Measurements from ENCODE around the gene HAL.
"Not testable (repeated sequence)": the region's sequence is repeated elsewhere in the genome, so short reads cannot be mapped to it uniquely, and the experiment has no call there.

Gene HAL

GRCh38 chr12:95974358-95974757 is 21.8 kb downstream of the HAL start:
- DNase-seq, result no peak

DNA sequence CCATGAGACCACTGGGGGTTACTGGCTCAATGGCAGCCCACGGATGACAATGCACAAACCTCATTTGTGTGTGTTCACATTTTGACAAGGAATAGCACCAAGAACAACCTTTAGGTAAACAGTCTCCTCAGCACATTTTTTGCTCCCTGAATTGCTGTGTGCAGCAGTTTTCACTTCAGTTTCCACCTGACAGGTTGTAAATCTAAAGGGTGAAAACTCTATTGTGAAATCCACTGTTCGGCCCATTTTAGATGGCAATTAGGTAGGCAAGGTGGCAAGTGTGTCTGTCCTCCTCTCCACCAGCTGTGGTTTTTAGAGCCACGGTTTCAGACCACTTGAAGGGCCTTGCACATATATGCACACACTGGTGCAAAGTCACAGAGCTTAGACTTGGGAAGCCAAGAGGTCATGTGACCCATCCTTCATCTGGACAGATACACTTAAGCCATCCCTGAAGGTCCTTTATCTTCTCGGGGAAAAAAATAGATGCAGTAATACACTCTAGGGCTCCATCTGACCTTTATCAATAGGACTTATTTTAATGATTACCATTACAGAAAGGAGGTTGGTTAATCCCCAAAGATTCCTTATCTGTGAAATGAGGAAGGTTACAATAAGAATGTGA is 23.2 kb downstream of the HAL start:
- no peak for DNase-seq

GRCh38 chr12:95970905-95971304 is 25.2 kb downstream of the HAL start:
- no peak for DNase-seq

DNA sequence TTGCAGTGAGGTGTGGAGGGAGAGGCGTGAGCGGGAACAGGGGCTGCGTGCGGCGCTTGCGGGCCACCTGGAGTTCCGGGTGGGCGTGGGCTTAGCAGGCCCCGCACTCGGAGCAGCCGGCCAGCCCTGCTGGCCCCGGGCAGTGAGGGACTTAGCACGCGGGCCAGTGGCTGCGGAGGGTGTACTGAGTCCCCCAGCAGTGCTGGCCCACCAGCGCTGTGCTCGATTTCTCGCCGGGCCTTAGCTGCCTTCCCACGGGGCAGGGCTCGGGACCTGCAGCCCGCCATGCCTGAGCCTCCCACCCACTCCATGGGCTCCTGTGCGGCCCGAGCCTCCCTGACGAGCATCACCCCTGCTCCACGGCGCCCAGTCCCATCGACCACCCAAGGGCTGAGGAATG is 27.0 kb downstream of the HAL start:
- not testable (repeated sequence) for DNase-seq

DNA sequence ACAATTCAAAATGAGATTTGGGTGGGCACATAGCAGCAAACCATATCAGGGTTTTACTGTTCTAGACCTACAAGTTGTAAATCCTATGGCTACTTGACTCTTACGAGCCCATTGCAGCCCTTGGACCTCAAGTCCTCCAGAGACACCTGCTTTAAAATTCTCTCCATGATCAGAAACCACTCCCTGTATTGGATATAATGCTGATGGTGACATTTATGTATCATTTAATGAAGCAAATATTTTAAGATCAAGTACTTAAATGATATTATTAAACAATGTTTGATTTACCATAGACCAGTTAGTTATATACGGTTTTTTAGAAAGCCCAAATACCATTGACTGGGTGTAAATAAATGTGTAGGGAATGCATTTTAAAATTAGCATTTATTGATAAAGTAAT is 28.8 kb downstream of the HAL start:
- no peak for DNase-seq

GRCh38 chr12:95966287-95966870 is 29.8 kb downstream of the HAL start:
- DNase-seq, result no peak

DNA sequence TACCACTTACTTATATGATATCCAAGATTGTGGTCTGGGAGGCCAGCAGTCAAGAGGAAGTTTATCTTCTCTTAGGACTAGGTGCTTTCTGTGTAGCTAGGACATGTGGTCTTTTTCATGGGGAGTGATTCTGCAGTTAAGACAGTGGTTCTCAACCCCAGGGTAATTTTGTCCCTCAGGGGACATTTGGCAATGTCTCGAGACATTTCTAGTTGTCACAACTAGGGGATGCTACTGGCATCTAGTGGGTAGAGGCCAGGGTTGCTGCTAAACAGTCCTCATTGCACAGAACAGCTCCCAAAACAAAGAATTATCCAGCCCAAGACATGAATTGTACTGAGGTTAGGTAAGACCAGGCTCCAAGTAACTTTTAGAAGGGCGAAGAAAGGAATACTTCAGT is 33.0 kb downstream of the HAL start:
- DNase-seq, result no peak

GRCh38 chr12:95962222-95962621 is 33.9 kb downstream of the HAL start:
- no peak for DNase-seq

- no peak for DNase-seq
These were observed 35.9 kb downstream of the HAL start for GRCh38 chr12:95960241-95960640.

DNA sequence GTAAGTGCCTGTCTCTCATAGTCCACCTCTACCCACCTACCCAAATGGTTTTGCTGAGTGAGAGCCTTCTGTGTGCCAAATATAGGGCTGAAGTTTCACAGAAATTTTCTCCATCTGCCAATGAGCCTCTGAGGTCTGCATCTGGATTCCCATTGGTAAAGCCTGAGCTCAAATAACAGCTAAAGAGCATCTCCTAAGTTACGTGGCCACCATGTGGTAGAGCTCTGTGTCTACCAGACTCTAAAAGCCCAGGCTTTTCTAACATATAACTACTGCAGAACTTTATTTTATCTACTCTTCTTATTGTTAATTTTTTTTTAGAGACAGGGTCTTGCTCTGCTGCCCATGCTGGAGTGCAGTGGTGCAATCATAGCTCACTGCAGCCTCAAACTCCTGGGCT is 37.0 kb downstream of the HAL start:
- DNase-seq, result no peak

DNA sequence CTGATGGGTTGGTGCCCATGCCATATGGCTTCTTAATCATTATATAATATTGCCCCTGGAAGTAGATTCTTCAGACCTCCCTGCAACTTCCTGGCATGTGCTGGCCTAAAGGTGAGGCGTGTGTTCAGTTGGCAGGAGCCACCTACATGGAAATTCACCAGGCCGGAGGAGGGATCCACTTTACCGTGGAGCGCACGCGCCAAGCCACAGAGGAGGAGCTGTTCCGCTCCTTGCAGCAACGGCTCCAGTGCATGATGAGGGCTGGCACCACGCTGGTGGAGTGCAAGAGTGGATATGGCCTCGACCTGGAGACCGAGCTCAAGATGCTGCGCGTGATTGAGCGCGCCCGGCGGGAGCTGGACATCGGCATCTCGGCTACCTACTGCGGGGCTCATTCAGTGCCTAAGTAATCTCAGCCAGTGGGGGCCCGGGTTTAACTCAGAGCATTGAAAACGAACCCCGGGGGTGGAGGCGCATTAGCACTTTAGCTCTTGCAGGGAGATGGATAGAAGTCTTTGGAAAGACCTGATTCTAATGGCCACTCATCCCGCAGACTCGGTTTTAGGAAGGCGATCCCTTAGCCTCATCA is 39.5 kb downstream of the HAL start:
- DNase-seq, result no peak

- DNase-seq, result no peak
These were observed 40.5 kb downstream of the HAL start for GRCh38 chr12:95955549-95956159.

DNA sequence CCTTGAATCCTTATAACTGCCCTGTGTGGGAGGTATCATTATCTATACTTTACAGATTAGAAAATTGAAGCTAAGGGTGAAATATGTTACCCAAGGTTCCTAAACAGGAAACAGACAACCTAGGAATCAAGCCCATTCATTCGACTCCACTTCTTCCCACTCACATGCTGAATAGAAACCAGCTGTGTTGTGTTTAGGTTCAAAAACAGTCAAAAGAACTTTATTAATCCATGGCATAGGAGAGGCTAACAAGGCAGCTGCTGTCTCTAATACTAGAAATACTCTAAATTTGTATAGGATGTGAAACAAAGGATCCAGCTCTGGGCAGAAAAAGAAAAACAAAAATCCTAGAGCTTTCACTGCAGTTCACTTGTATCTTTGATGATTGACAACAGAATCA is 43.1 kb downstream of the HAL start:
- no peak for DNase-seq

GRCh38 chr12:95951515-95951914 is 44.6 kb downstream of the HAL start:
- no peak for DNase-seq

GRCh38 chr12:95949477-95950206 is 46.5 kb downstream of the HAL start:
- DNase-seq, result no peak

DNA sequence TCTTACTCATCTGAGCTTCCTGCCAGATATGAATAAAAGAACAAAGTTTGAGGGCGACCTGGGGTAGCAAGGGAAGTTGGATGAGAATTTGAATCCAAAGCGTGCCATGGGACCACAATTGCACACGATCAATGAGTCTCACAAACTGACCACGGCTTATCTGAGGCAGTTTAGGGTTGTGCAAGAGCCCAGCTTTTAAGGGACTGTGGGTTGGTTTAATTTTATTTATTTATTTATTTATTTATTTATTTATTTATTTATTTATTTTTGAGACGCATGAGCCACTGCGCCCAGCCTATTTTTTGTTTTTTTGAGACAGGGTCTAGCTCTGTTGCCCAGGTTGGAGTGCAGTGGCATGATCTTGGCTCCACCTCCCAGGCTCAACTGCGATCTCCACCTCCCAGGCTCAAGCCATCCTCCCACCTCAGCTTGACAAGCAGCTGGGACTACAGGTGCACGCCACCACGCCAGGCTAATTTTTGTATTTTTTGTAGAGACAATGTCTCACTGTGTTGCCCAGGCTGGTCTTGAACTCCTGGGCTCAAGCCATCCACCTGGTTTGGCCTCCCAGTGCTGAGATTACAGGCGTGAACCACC is 51.9 kb downstream of the HAL start:
- DNase-seq, result no peak

- peak; percentile 1 to 60 for DNase-seq
These were observed 52.8 kb downstream of the HAL start, which contains the start of gene AMDHD1 for GRCh38 chr12:95943330-95943842. Gene AMDHD1 (plus strand): TSS chr12:95943331. CDS start chr12:95943399, 68 bp downstream.

DNA sequence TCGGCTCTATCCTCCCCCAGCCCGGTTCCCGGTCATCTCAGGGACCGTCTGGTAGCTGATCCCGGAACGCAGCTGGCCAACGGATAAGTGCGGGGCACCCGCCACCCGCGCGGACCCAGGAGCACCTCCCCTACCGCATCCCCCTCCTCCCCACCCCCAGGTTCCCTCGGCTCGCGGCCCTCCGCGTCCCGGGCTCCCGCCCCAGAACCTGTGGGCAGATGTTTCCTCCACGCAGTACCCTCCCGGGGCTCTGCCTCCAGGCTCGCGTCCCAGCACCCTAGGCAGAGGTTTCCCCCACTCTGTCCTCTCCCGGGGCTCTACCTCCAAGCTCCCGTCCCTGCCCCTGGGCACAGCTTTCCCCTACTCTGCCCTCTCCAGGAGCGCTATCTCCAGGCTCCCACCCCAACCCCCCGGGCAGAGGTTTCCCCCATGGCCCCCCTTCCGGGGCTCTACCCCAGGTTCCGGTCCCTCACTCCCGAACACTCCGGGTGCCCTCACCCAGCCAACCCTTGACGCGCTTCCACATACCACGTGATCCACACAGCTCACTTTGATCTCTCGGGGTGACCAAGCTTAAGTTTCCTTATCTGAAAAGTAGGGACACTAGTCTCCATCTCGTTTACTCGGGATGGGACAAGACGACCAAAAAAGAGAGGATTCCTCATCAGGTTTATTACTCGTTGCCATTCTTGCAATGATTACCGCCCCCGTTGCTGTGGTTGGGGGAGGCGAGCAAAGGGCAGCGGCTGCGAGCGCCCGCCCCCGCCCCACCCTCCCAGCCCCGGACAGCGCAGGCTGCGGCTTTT is 53.4 kb downstream of the HAL start, which contains the start of gene CCDC38:
Gene CCDC38, minus strand, starts transcription at position 91 of the 806 bp plus-strand sequence. CDS start 6,105 bp downstream, outside the sequence.
- DNase-seq, result peak; percentile 25 to 60

DNA sequence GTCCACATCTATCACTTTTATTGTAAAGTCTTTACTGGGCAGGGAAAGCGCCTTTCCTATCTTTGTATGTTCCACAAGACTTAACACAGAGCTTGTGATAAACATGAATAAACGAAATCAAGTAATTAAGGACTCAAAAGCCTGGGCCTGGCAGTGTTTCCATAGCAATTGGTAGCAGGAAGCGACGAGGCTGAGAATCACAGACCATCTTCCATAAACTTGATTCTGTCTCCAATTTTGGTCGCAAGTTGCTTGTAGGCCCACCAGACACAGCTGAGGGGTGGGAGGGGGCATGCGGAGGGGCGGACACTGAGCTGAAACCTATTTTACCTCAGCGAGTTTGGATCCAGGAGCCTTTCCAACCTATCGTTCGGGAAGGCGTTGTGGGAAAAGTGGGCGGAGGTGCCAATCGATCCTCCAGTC is 54.0 kb downstream of the HAL start:
- peak; percentile 2 to 19 for DNase-seq

- no peak for DNase-seq
These were observed 55.6 kb downstream of the HAL start for GRCh38 chr12:95940514-95940913.

All from hippocampal formation (tissue), 2 donors.